ENCODE results near the gene XDH.

The XDH gene

DNA sequence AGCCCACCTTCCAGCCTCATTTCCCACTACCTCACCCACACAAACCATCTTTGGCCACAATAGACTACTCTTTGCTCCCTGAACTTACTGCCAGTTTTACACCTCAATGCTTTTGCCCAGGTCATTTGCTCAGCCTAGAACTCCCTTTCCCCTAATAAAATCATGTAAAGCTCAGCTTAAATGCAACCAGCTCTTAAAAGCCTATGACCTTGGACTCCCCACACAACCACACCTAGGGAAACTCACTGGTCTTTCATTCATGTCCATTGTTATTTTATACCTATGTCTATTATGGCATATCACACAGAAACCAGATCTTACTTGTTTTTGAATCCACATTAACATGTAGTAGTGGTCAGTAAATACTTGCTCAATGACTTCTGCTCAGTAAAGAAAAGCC is 14.5 kb upstream of the XDH start:
- TF ChIP-seq EZH2phosphoT487 (conservative IDR thresholded peaks at IDR 0.05; ENCODE audit: low read length) (no peak), CTCF (IDR thresholded peaks at IDR 0.05; ENCODE audit: insufficient read depth, low read length, poor library complexity, severe bottlenecking) (no peak)
- H3K4me2 ChIP-seq (ENCODE audit: low read depth, low read length, poor library complexity, severe bottlenecking): no peak overlapping the region
- H3K36me3 ChIP-seq (ENCODE audit: low read length): no peaks in the 10 kb centered on the region
- H3K4me3 ChIP-seq (ENCODE audit: insufficient read depth, low read length, poor library complexity, severe bottlenecking): no peak overlapping the region
- no peak overlapping the region for H3K27ac ChIP-seq (ENCODE audit: low read depth, low read length)
- no peak overlapping the region for H3K9ac ChIP-seq (ENCODE audit: low read length)
- H2AFZ ChIP-seq (ENCODE audit: low read depth, low read length, severe bottlenecking): no peak overlapping the region
- no peaks in the 10 kb centered on the region for H3F3A ChIP-seq (ENCODE audit: insufficient read depth)
- H3K79me2 ChIP-seq (ENCODE audit: insufficient read depth, low read length): no peaks in the 10 kb centered on the region
- H3K9me2 ChIP-seq (replicated peaks; ENCODE audit: insufficient read depth, low read length): no peaks in the 10 kb centered on the region
- no peaks in the 10 kb centered on the region for H3K27me3 ChIP-seq (ENCODE audit: low read length)
- H3K9me3 ChIP-seq (ENCODE audit: insufficient read depth, low read length): no peaks in the 10 kb centered on the region
- H4K20me1 ChIP-seq (ENCODE audit: low read depth, low read length): no peaks in the 10 kb centered on the region

- no peaks in the 10 kb centered on the region for H3K9me3 ChIP-seq (ENCODE audit: insufficient read depth, low read length)
- H3K9ac ChIP-seq (ENCODE audit: low read length): no peak overlapping the region
- TF ChIP-seq EZH2phosphoT487 (conservative IDR thresholded peaks at IDR 0.05; ENCODE audit: low read length) (no peak), CTCF (IDR thresholded peaks at IDR 0.05; ENCODE audit: insufficient read depth, low read length, poor library complexity, severe bottlenecking) (no peak)
- no peaks in the 10 kb centered on the region for H3K36me3 ChIP-seq (ENCODE audit: low read length)
- no peaks in the 10 kb centered on the region for H3K9me2 ChIP-seq (replicated peaks; ENCODE audit: insufficient read depth, low read length)
- no peak overlapping the region for H3K4me3 ChIP-seq (ENCODE audit: insufficient read depth, low read length, poor library complexity, severe bottlenecking)
- H3K27me3 ChIP-seq (ENCODE audit: low read length): no peaks in the 10 kb centered on the region
- H2AFZ ChIP-seq (ENCODE audit: low read depth, low read length, severe bottlenecking): no peak overlapping the region
- H4K20me1 ChIP-seq (ENCODE audit: low read depth, low read length): no peaks in the 10 kb centered on the region
- no peaks in the 10 kb centered on the region for H3K79me2 ChIP-seq (ENCODE audit: insufficient read depth, low read length)
- no peaks in the 10 kb centered on the region for H3F3A ChIP-seq (ENCODE audit: insufficient read depth)
- H3K27ac ChIP-seq (ENCODE audit: low read depth, low read length): no peak overlapping the region
- H3K4me2 ChIP-seq (ENCODE audit: low read depth, low read length, poor library complexity, severe bottlenecking): no peak overlapping the region
These were observed 13.5 kb upstream of the XDH start for GRCh38 chr2:31428001-31428418.

DNA sequence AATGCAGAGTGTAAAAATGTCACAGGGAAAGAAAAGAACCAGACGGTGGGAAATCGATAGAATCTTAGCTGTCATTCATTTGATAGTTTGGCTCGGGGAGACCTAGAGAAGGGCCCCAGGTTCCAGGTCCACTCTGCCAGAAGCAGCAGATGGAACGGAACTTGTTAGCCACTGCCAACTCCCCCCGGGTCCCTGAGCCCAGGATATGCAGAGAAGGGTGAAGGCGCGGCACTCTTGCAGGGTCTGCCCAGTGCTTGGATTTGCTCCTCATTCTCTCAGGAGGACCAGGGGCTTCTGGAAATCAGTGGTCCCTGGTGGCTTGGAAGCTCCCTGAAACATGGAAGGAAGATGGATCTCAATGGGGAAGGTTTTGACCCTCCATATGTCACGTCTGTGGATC is 11.6 kb upstream of the XDH start:
- no peaks in the 10 kb centered on the region for H4K20me1 ChIP-seq (ENCODE audit: low read depth, low read length)
- no peaks in the 10 kb centered on the region for H3K27me3 ChIP-seq (ENCODE audit: low read length)
- TF ChIP-seq EZH2phosphoT487 (conservative IDR thresholded peaks at IDR 0.05; ENCODE audit: low read length) (no peak), CTCF (IDR thresholded peaks at IDR 0.05; ENCODE audit: insufficient read depth, low read length, poor library complexity, severe bottlenecking) (no peak)
- H3K27ac ChIP-seq (ENCODE audit: low read depth, low read length): no peak overlapping the region
- H3K79me2 ChIP-seq (ENCODE audit: insufficient read depth, low read length): no peaks in the 10 kb centered on the region
- no peak overlapping the region for H3K4me3 ChIP-seq (ENCODE audit: insufficient read depth, low read length, poor library complexity, severe bottlenecking)
- no peaks in the 10 kb centered on the region for H3K9me3 ChIP-seq (ENCODE audit: insufficient read depth, low read length)
- H3K9ac ChIP-seq (ENCODE audit: low read length): no peak overlapping the region
- H3K4me2 ChIP-seq (ENCODE audit: low read depth, low read length, poor library complexity, severe bottlenecking): no peak overlapping the region
- H3K36me3 ChIP-seq (ENCODE audit: low read length): no peaks in the 10 kb centered on the region
- H3K9me2 ChIP-seq (replicated peaks; ENCODE audit: insufficient read depth, low read length): no peaks in the 10 kb centered on the region
- H2AFZ ChIP-seq (ENCODE audit: low read depth, low read length, severe bottlenecking): no peak overlapping the region
- no peaks in the 10 kb centered on the region for H3F3A ChIP-seq (ENCODE audit: insufficient read depth)

- H3K27ac ChIP-seq (ENCODE audit: low read depth, low read length): no peak overlapping the region
- H3K9me3 ChIP-seq (ENCODE audit: insufficient read depth, low read length): no peaks in the 10 kb centered on the region
- H3K79me2 ChIP-seq (ENCODE audit: insufficient read depth, low read length): no peaks in the 10 kb centered on the region
- H3K27me3 ChIP-seq (ENCODE audit: low read length): no peaks in the 10 kb centered on the region
- H3K9ac ChIP-seq (ENCODE audit: low read length): no peak overlapping the region
- no peaks in the 10 kb centered on the region for H4K20me1 ChIP-seq (ENCODE audit: low read depth, low read length)
- TF ChIP-seq CTCF (IDR thresholded peaks at IDR 0.05; ENCODE audit: insufficient read depth, low read length, poor library complexity, severe bottlenecking) (no peak), EZH2phosphoT487 (conservative IDR thresholded peaks at IDR 0.05; ENCODE audit: low read length) (no peak)
- H3K36me3 ChIP-seq (ENCODE audit: low read length): no peaks in the 10 kb centered on the region
- no peak overlapping the region for H3K4me3 ChIP-seq (ENCODE audit: insufficient read depth, low read length, poor library complexity, severe bottlenecking)
- H3F3A ChIP-seq (ENCODE audit: insufficient read depth): no peaks in the 10 kb centered on the region
- no peak overlapping the region for H3K4me2 ChIP-seq (ENCODE audit: low read depth, low read length, poor library complexity, severe bottlenecking)
- H3K9me2 ChIP-seq (replicated peaks; ENCODE audit: insufficient read depth, low read length): no peaks in the 10 kb centered on the region
- H2AFZ ChIP-seq (ENCODE audit: low read depth, low read length, severe bottlenecking): no peak overlapping the region
These were observed 7.1 kb upstream of the XDH start for GRCh38 chr2:31421634-31422033.
